ENCODE measurements around the gene ABCA2.

Gene ABCA2

GRCh38 chr9:136994888-136995230 is 33.2 kb downstream of the ABCA2 start:
- no peak for DNase-seq

- DNase-seq = no peak
Measured at GRCh38 chr9:136994180-136994887, 33.7 kb downstream of the ABCA2 start.

- no peak for DNase-seq
Measured at GRCh38 chr9:136992819-136993369, 35.1 kb downstream of the ABCA2 start.

GRCh38 chr9:136991993-136992818 is 35.8 kb downstream of the ABCA2 start, which contains the start of gene PAXX:
TSS of gene PAXX (plus strand) at chr9:136992422. CDS start at chr9:136992444, 22 bp downstream.
- DNase-seq = peak; percentile 94

GRCh38 chr9:136990242-136990911 is 37.7 kb downstream of the ABCA2 start:
- DNase-seq = no peak

GRCh38 chr9:136988872-136989271 is 39.2 kb downstream of the ABCA2 start:
- no peak for DNase-seq

- no peak for DNase-seq
Measured at GRCh38 chr9:136985853-136986252, 42.2 kb downstream of the ABCA2 start.

- DNase-seq = no peak
Measured at GRCh38 chr9:136985027-136985602, 42.9 kb downstream of the ABCA2 start.

GRCh38 chr9:136984464-136985026 is 43.5 kb downstream of the ABCA2 start:
- no peak for DNase-seq

GRCh38 chr9:136983656-136984314 is 44.3 kb downstream of the ABCA2 start:
- DNase-seq = no peak

GRCh38 chr9:136983167-136983566 is 44.9 kb downstream of the ABCA2 start:
- no peak for DNase-seq

GRCh38 chr9:136982232-136983051 is 45.6 kb downstream of the ABCA2 start, which contains the start of gene LCNL1:
TSS of gene LCNL1 (plus strand) at chr9:136982993. CDS start at chr9:136983587, 594 bp downstream.
- DNase-seq = no peak

- DNase-seq = no peak
Measured at GRCh38 chr9:136981588-136982231, 46.3 kb downstream of the ABCA2 start.

- DNase-seq = no peak
Measured at GRCh38 chr9:136980669-136981478, 47.2 kb downstream of the ABCA2 start.

GRCh38 chr9:136979769-136980587 is 48.1 kb downstream of the ABCA2 start:
- no peak for DNase-seq

GRCh38 chr9:136978865-136979544 is 49.0 kb downstream of the ABCA2 start:
- no peak for DNase-seq

- peak; percentile 64 for DNase-seq
Measured at GRCh38 chr9:136978073-136978864, 49.8 kb downstream of the ABCA2 start.

Data from activated CD8-positive, alpha-beta memory T cell treated with anti-CD3 and anti-CD28 coated beads, Interleukin-2, amount 50 U/mL, for 4 hours (primary cell).